IMR-90 (cell line): Measurements from ENCODE around the gene TMPRSS6. TPM values are rescaled to one million over a fixed set of nuclear protein-coding genes. Genes with fewer than 3 reads are reported as not detected.

Experiments
- ATAC-seq: fragments of 200-7000 bp; cut with Tn5 transposase; 2 replicates; pipeline ENCODE4 v1.9.1; 2020; ENCODE audit warnings: low read depth, mild to moderate bottlenecking, moderate library complexity
- BruUV-seq: library from RNA; stranded (reverse); fragments of 400-500 nt; replicated peaks from 2 replicates; lab custom pipeline; 2021; lab: Mats Ljungman, UMichigan
- CTCF ChIA-PET: fragments of 300-600 bp; formaldehyde crosslinking; extraction: SDS; loops from one replicate; lab custom pipeline; 2021; ENCODE audit warnings: antibody characterized with exemption; lab: Yijun Ruan, JAX
- POLR2A ChIA-PET: fragments of 300-600 bp; sonication (Branson Sonifier 250); formaldehyde crosslinking; loops from one replicate; lab custom pipeline; 2022; ENCODE audit warnings: antibody characterized with exemption; ENCODE audit not compliant: unreplicated experiment; lab: Charles Lee
- DNase-seq: peaks from one replicate; pipeline ENCODE4 v3.0.0; 2013
- H2AFZ ChIP-seq: replicated peaks from 2 replicates; pipeline ENCODE3; 2013; ENCODE audit warnings: low read length, mild to moderate bottlenecking; ENCODE audit not compliant: poor library complexity
- H2AK5ac ChIP-seq: 2 replicates; pipeline ENCODE4 v1.6.1; 2013; ENCODE audit warnings: low read depth, low read length, inconsistent platforms
- H2AK9ac ChIP-seq: replicated peaks from 2 replicates; pipeline ENCODE3; 2013; ENCODE audit warnings: mild to moderate bottlenecking, low read depth, low read length, moderate library complexity; ENCODE audit not compliant: poor library complexity
- H2BK120ac ChIP-seq: 2 replicates; pipeline ENCODE4 v1.6.1; 2013; ENCODE audit warnings: low read depth, low read length, inconsistent platforms
- H2BK15ac ChIP-seq: 3 replicates; pipeline ENCODE4 v1.6.1; 2013; ENCODE audit warnings: low read depth, low read length, inconsistent platforms
- H2BK20ac ChIP-seq: 2 replicates; pipeline ENCODE4 v1.6.1; 2013; ENCODE audit warnings: low read depth, mild to moderate bottlenecking, inconsistent platforms, low read length, moderate library complexity
- H2BK5ac ChIP-seq: 2 replicates; pipeline ENCODE4 v1.6.1; 2013; ENCODE audit warnings: mild to moderate bottlenecking, low read depth, low read length, inconsistent platforms; ENCODE audit not compliant: poor library complexity, severe bottlenecking
- H3K14ac ChIP-seq: replicated peaks from 2 replicates; pipeline ENCODE4 v1.6.1; 2013; ENCODE audit warnings: low read depth, low read length, inconsistent platforms
- H3K18ac ChIP-seq: 2 replicates; pipeline ENCODE4 v1.6.1; 2013; ENCODE audit warnings: low read depth, low read length, control low read depth
- H3K23ac ChIP-seq: 2 replicates; pipeline ENCODE4 v1.6.1; 2013; ENCODE audit warnings: low read depth, low read length, inconsistent platforms
- H3K27ac ChIP-seq: 2 replicates; pipeline ENCODE4 v1.5.1; 2013; ENCODE audit warnings: mild to moderate bottlenecking, control low read depth, low read length; ENCODE audit not compliant: insufficient read depth
- H3K27me3 ChIP-seq: 2 replicates; pipeline ENCODE4 v1.6.1; 2013; ENCODE audit warnings: low read length; ENCODE audit not compliant: control insufficient read depth, insufficient read depth
- H3K36me3 ChIP-seq: 2 replicates; pipeline ENCODE4 v1.6.1; 2013; ENCODE audit warnings: low read length, mixed read lengths; ENCODE audit not compliant: control insufficient read depth, insufficient read depth
- H3K4ac ChIP-seq: 2 replicates; pipeline ENCODE4 v1.6.1; 2013; ENCODE audit warnings: low read depth, low read length, inconsistent platforms
- H3K4me1 ChIP-seq: 2 replicates; pipeline ENCODE4 v1.6.1; 2013; ENCODE audit warnings: low read length, mixed read lengths; ENCODE audit not compliant: control insufficient read depth, insufficient read depth
- H3K4me2 ChIP-seq: 2 replicates; pipeline ENCODE4 v1.6.1; 2013; ENCODE audit warnings: low read depth, mild to moderate bottlenecking, control low read depth, low read length, moderate library complexity
- H3K4me3 ChIP-seq: 2 replicates; pipeline ENCODE4 v1.5.1; 2013; ENCODE audit warnings: low read depth, mild to moderate bottlenecking, control low read depth, low read length, moderate library complexity; ENCODE audit not compliant: insufficient read depth
- H3K56ac ChIP-seq: 2 replicates; pipeline ENCODE4 v1.6.1; 2013; ENCODE audit warnings: low read length, inconsistent platforms; ENCODE audit not compliant: insufficient read depth; ENCODE audit errors: extremely low read depth
- H3K79me1 ChIP-seq, 2 experiments: 2 replicates each; pipeline ENCODE4 v1.6.1; 2013; ENCODE audit warnings: low read length in 2 of 2, inconsistent platforms in 1 of 2, low read depth in 1 of 2
- H3K9ac ChIP-seq: 2 replicates; pipeline ENCODE4 v1.6.1; 2013; ENCODE audit warnings: low read depth, low read length, control low read depth
- H3K9me1 ChIP-seq: 2 replicates; pipeline ENCODE4 v1.6.1; 2013; ENCODE audit warnings: low read length, inconsistent platforms; ENCODE audit not compliant: insufficient read depth
- H3K9me3 ChIP-seq: 2 replicates; pipeline ENCODE4 v1.6.1; 2013; ENCODE audit warnings: low read length; ENCODE audit not compliant: control insufficient read depth, insufficient read depth
- H4K20me1 ChIP-seq: 2 replicates; pipeline ENCODE4 v1.6.1; 2013; ENCODE audit warnings: low read length, inconsistent platforms; ENCODE audit not compliant: insufficient read depth
- H4K5ac ChIP-seq: 2 replicates; pipeline ENCODE4 v1.6.1; 2013; ENCODE audit warnings: mild to moderate bottlenecking, low read depth, low read length, control low read depth
- H4K8ac ChIP-seq, 2 experiments: 2 replicates each; pipeline ENCODE4 v1.6.1; 2013; ENCODE audit warnings: low read depth in 2 of 2, low read length in 2 of 2, control low read depth in 1 of 2, inconsistent platforms in 1 of 2
- H4K91ac ChIP-seq: 2 replicates; pipeline ENCODE4 v1.6.1; 2013; ENCODE audit warnings: low read depth, low read length, inconsistent platforms; ENCODE audit not compliant: insufficient read depth
- BHLHE40 ChIP-seq: fragments of 150-350 bp; IDR thresholded peaks from 2 replicates; pipeline ENCODE4 v1.6.1; 2016; ENCODE audit warnings: mild to moderate bottlenecking, low read depth, low read length
- CEBPB ChIP-seq: IDR thresholded peaks from 2 replicates; pipeline ENCODE4 v1.6.1; 2012; ENCODE audit warnings: low read depth, low read length, improper control_type of control experiment
- ELK1 ChIP-seq: fragments of 150-350 bp; IDR thresholded peaks from 2 replicates; pipeline ENCODE4 v1.6.1; 2016; ENCODE audit warnings: low read depth, mild to moderate bottlenecking, low read length, moderate library complexity, borderline replicate concordance
- FOS ChIP-seq: fragments of 150-350 bp; IDR thresholded peaks from 2 replicates; pipeline ENCODE4 v1.6.1; 2016; ENCODE audit warnings: low read depth, low read length
- MAFK ChIP-seq: IDR thresholded peaks from 2 replicates; pipeline ENCODE4 v1.6.1; 2012; ENCODE audit warnings: low read depth, low read length, improper control_type of control experiment
- MAZ ChIP-seq: IDR thresholded peaks from 2 replicates; pipeline ENCODE4 v1.6.1; 2012; ENCODE audit warnings: low read depth, mild to moderate bottlenecking, low read length, improper control_type of control experiment, moderate library complexity, borderline replicate concordance
- MXI1 ChIP-seq: IDR thresholded peaks from 2 replicates; pipeline ENCODE4 v1.6.1; 2012; ENCODE audit warnings: low read depth, mild to moderate bottlenecking, low read length, moderate library complexity, borderline replicate concordance
- NFE2L2 ChIP-seq: fragments of 150-350 bp; IDR thresholded peaks from 2 replicates; pipeline ENCODE4 v1.6.1; 2016; ENCODE audit warnings: low read depth, mild to moderate bottlenecking, low read length
- POLR2A ChIP-seq: IDR thresholded peaks from 2 replicates; pipeline ENCODE4 v1.6.1; 2012; ENCODE audit warnings: mild to moderate bottlenecking, low read depth, low read length
- RAD21 ChIP-seq: IDR thresholded peaks from 2 replicates; pipeline ENCODE4 v1.6.1; 2012; ENCODE audit warnings: low read length, improper control_type of control experiment
- RCOR1 ChIP-seq: IDR thresholded peaks from 2 replicates; pipeline ENCODE4 v1.6.1; 2012; ENCODE audit warnings: mild to moderate bottlenecking, low read length, improper control_type of control experiment; ENCODE audit not compliant: insufficient replicate concordance
- RFX5 ChIP-seq: IDR thresholded peaks from 2 replicates; pipeline ENCODE4 v1.8.0; 2012; ENCODE audit warnings: low read depth, mild to moderate bottlenecking, low read length, moderate library complexity
- USF2 ChIP-seq: fragments of 150-350 bp; IDR thresholded peaks from 2 replicates; pipeline ENCODE4 v1.6.1; 2017; ENCODE audit warnings: mild to moderate bottlenecking, antibody characterized with exemption, low read length, low read depth
- WGBS, 2 experiments: methylation state at CpG; one replicate each; pipeline versions ENCODE4 v1.1.5 to v1.1.7; 2013; ENCODE audit warnings: missing lambda C conversion rate in 2 of 2; ENCODE audit not compliant: insufficient read length in 1 of 2; ENCODE audit errors: extremely low coverage in 2 of 2; 5-methylcytosine and 5-hydroxymethylcytosine counted together
- dilution Hi-C: fragments of 300-500 bp; cut with HindIII; formaldehyde crosslinking; loops from one replicate; pipeline ENCODE4 v1.14.3; 2018; ENCODE audit warnings: low sequenced_read_pairs; ENCODE audit not compliant: unreplicated experiment
- in situ Hi-C: fragments of 300-500 bp; cut with MboI; formaldehyde crosslinking; loops from 3 replicates; pipeline ENCODE4 v1.14.3; 2019; ENCODE audit warnings: low sequenced_read_pairs, inconsistent platforms, mixed read lengths
- intact Hi-C: fragments of 100-400 bp; cut with micrococcal nuclease; formaldehyde crosslinking; loops from 2 replicates; pipeline ENCODE4 v1.10.0; 2022
- polyA plus RNA-seq, 3 experiments: library from polyadenylated mRNA; depleted of rRNA; stranded (reverse); fragments of >200 nt; gene quantifications; 2 replicates each; pipeline ENCODE4 v1.2.3, GENCODE V29; 2012; ENCODE audit warnings: low replicate concordance in 1 of 3
- total RNA-seq: library from RNA; depleted of rRNA; stranded (reverse); fragments of >200 nt; gene quantifications from 2 replicates; pipeline ENCODE4 v1.2.3, GENCODE V29; 2012

The TMPRSS6 gene
- total and polyA plus RNA-seq, 2 of the 4 experiments (the other 2 are of a cell fraction): not detected

GRCh38 chr22:37043209-37043827 is 66.2 kb downstream of the TMPRSS6 start:
- intact Hi-C loops: no loop called here
- no peak for ATAC-seq
- Histone ChIP-seq H2AK9ac (no peak overlapping the region), H3K4me1 (peaks cover 3% of the 10 kb centered on the region), H2AFZ (no peak overlapping the region), H3K56ac (no peak overlapping the region), H4K5ac (no peak overlapping the region), H4K8ac (no peak overlapping the region), H3K9me1 (peaks cover 9% of the 10 kb centered on the region; the same call in 1 of the 2 replicates), H3K36me3 (no peaks in the 10 kb centered on the region), H3K18ac (no peak overlapping the region), H4K20me1 (no peaks in the 10 kb centered on the region), H3K4me2 (no peak overlapping the region), H3K27ac (no peak overlapping the region), H2BK120ac (no peak overlapping the region), H3K9ac (no peak overlapping the region), H2AK5ac (no peak overlapping the region), H2BK5ac (no peak overlapping the region), H3K27me3 (no peaks in the 10 kb centered on the region; the same call in 1 of the 2 replicates), H3K9me3 (no peaks in the 10 kb centered on the region), H3K23ac (no peak overlapping the region), H3K14ac (no peak overlapping the region), H3K4ac (no peak overlapping the region), H2BK20ac (no peak overlapping the region), H2BK15ac (no peak overlapping the region), H4K91ac (no peak overlapping the region), H3K79me1 (no peaks in the 10 kb centered on the region), H3K4me3 (no peak overlapping the region)
- ChIA-PET CTCF (interaction anchor here (0.6 kb wide), 1 partner anchor 17 kb away, joined by 3 read pairs; no protein-coding TSS in a partner anchor), POLR2A (no interaction called here)
- DNase-seq: no peak
- TF ChIP-seq MAZ: no peak
- no peak for TF ChIP-seq MAFK
- no peak for TF ChIP-seq POLR2A
- no peak for TF ChIP-seq MXI1
- TF ChIP-seq NFE2L2: no peak
- no peak for TF ChIP-seq RFX5
- no peak for TF ChIP-seq BHLHE40
- no peak for TF ChIP-seq RAD21
- no peak for TF ChIP-seq USF2
- TF ChIP-seq CEBPB: no peak
- TF ChIP-seq FOS: no peak
- TF ChIP-seq ELK1: no peak
- TF ChIP-seq RCOR1: no peak
- BruUV-seq: no TSS peak
- in situ Hi-C loops: no loop called here
- 77% methylated on average over 3 of the region's 7 CpGs; no CpG with 5 or more reads in 1 of the 2 experiments for whole genome bisulfite sequencing, 2 experiments
- dilution Hi-C loops: no loop called here
